Left ventricle myocardium superior (tissue), 1 donor: ENCODE results near the gene ACY1. TPM values are rescaled to one million over a fixed set of nuclear protein-coding genes. Genes with fewer than 3 reads are reported as not detected.

ENCODE experiments used
- ATAC-seq: fragments of 200-7000 bp; cut with Tn5 transposase; one replicate; pipeline ENCODE4 v1.9.1; 2020; ENCODE audit warnings: mild to moderate bottlenecking, moderate library complexity
- DNase-seq: peaks from one replicate; pipeline ENCODE4 v3.0.0-alpha.2; 2020
- intact Hi-C: fragments of 100-400 bp; cut with micrococcal nuclease; formaldehyde crosslinking; loops from one replicate; pipeline ENCODE4 v1.11.0; 2022
- total RNA-seq: library from RNA; stranded (reverse); fragmentation: NEBNext Ultra II Directional; extraction: Animal tissue kit (Norgen Biotek cat#: 25700); gene quantifications from one replicate; pipeline ENCODE4 v1.2.1, GENCODE V29; 2021
- donor health status: DM: no; HTN: yes; CAD: no; lungs with severe emphysema.

The ACY1 gene
- total RNA-seq, 1 donor from 2014 or later, result 18.5 TPM

- intact Hi-C loops, result no loop called here
- ATAC-seq, result no peak
- DNase-seq, result no peak
Observed at GRCh38 chr3:51997935-51998596, 14.7 kb downstream of the ACY1 start.

- no peak for ATAC-seq
- intact Hi-C loops, result no loop called here
- DNase-seq, result no peak
Observed at GRCh38 chr3:51998774-51999173, 15.4 kb downstream of the ACY1 start.

DNA sequence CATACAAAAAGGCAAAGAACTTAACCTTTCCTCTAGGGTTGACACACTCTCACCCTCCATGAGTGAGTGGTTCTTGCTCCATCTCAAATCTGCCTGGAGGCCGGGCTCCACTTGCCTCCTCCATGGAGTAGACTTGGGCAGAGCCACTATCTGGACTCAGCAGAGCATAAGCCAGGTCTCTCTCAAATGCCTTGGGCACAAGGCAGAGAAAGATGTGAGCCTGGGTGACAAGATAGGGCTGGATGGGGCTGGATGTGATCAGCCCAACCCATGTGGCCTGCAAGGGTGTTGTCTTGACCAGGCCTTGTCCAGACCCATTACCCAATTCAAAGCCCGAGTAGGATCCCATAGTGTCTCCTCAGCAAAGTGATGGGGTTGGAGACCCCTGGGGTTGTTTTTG is 16.5 kb downstream of the ACY1 start:
- no peak for DNase-seq
- intact Hi-C loops, result loop anchor here (5.0 to 10.0 kb wide), 2 partner anchors 55 to 122 kb away; partner anchors contain the start of gene DUSP7
- no peak for ATAC-seq

- intact Hi-C loops, result loop anchor here (5.0 to 10.0 kb wide), 2 partner anchors 53 to 121 kb away; partner anchors contain the start of gene DUSP7
- peak; percentile 87 for DNase-seq
- peak; percentile 69 for ATAC-seq
Observed at GRCh38 chr3:52001443-52001974, 18.2 kb downstream of the ACY1 start.

DNA sequence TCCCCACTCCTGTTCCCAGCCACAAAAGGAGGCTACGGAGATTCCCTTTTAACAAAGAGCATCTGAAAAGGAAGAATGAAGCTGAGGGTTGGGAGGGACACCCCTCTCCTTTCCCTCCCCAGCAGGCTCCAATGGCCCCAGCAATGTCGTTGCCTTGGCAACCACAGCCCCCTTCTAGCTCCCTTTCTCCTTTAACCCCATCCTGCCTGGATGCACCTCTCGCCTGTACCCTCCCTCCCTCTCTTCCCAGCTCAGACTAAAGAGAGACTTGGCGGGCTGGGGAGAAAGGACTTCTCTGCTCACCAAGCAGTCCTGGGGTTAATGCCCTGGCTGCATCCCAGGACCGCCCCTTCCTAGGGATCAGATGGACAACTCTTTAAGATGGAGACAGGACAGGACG is 19.4 kb downstream of the ACY1 start:
- DNase-seq (no peak), ATAC-seq (no peak)
- intact Hi-C loops, result loop anchor here (5.0 to 10.0 kb wide), 2 partner anchors 52 to 120 kb away; partner anchors contain the start of gene DUSP7

- ATAC-seq, result peak; percentile 76
- intact Hi-C loops, result loop anchor here (2.0 to 10.0 kb wide), 3 partner anchors 51 to 141 kb away; partner anchors contain the start of gene DUSP7
- DNase-seq, result peak; percentile 78
Observed at GRCh38 chr3:52004163-52004787, 20.9 kb downstream of the ACY1 start.

DNA sequence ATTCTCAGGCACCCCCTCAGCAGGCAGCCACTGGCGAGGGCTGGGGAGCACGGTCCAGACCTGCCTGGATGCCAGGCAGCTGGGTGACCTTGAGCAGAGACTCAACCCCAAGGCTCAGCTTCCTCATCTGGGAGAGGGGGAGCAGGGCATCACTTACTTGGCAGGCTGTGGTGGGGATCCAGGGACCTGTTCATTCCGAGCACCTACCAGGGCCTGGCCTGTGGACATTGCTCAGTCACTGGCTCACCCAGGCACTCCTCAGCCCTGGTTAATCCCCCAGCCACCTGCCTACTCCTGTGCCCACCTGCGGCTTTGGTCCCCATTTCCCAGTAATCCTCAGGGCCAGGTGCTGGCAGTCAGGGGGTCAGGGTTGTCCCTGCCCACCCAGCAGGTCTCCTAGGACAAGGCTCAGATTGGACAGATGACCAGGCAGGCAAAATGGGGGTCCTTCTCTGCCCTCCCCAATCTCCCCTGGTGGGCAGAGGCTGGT is 21.6 kb downstream of the ACY1 start:
- intact Hi-C loops, result loop anchor here (2.0 to 10.0 kb wide), 3 partner anchors 50 to 140 kb away; partner anchors contain the start of gene DUSP7
- DNase-seq (no peak), ATAC-seq (peak; percentile 3)

DNA sequence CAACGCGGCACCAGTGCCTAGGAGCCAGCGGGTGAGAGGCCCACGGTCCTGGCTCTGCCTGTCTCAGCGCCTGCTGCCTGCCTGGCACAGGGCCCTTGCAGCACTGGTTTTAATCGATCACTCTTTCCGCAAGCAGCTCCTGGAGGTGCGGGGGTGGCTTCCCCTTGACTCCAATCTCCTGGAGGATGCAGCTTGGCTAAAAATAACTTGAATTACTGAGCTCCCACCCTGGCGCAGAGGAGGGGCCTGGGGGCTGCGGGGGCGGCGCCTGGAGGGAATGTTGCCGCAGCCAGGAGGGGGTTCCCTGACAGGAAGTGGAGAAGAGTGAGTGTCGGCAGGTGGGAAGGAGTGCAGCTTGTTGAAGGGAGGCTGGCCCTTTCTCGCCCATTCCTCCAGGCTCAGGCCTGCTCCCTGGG is 22.2 kb downstream of the ACY1 start:
- intact Hi-C loops, result loop anchor here (2.0 to 10.0 kb wide), 2 partner anchors 49 to 139 kb away; partner anchors contain the start of gene DUSP7
- peak; percentile 42 for ATAC-seq
- DNase-seq, result peak; percentile 56

DNA sequence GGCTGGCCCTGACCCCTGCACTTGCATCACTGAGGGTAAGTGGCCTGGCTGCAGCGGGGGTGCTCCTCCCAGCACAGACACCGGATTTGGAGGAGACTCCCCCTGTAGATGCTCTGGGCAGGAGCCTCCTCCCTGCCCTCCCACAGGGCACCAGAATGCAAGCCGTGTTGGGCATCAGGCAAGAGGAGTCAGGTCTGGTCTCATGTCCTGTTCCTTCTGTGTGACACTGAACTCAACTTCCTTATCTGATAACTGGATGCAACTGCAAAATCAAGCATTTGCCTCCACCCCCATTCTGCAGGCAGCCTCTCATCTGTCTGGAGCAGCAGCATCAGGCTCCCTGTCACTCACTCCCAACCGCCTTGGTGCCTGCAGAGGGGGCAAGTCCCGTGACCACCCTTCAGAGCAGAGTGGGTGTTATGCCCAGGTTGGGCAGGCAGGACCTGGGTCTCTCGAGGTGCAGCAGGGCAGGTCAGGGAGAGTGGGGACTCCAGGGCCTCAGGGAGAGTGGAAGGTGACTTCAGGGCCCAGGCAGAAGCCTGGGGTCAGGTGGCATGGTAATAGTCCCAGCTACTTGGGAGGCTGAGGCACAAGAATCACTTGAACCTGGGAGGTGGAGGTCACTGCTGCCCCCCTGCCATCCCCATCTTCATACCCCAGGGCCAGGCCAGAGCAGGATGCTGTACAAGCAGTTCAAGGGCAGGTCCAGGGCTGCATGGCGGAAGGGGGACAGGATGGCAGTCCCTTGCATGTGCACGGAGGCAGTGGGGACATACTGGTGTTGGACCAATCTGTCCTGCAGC is 22.9 kb downstream of the ACY1 start:
- DNase-seq, result no peak
- peak; percentile 2 for ATAC-seq
- intact Hi-C loops, result loop anchor here (10.0 kb wide), 1 partner anchor 49 kb away; the partner anchor contains the start of gene DUSP7

DNA sequence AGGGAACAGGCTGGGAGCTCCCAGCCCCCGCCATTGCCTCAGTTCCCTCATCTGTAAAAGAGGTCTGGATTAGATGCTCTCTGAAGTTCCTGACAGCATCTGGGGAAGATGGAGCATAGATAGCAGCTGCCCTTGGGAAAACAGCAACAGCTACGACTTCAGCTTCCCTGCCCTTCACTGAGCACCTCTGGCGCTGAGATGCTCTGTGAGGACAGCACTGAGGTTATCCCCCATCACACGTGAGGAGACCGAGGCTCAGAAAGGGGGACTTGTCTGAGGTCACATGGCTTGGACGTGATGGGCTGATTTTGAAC is 23.4 kb downstream of the ACY1 start:
- no peak for DNase-seq
- no peak for ATAC-seq
- intact Hi-C loops, result loop anchor here (10.0 kb wide), 1 partner anchor 48 kb away; the partner anchor contains the start of gene DUSP7

- DNase-seq, result no peak
- ATAC-seq, result no peak
- intact Hi-C loops, result loop anchor here (10.0 kb wide), 1 partner anchor 48 kb away; the partner anchor contains the start of gene DUSP7
Observed at GRCh38 chr3:52007291-52007690, 24.0 kb downstream of the ACY1 start.

DNA sequence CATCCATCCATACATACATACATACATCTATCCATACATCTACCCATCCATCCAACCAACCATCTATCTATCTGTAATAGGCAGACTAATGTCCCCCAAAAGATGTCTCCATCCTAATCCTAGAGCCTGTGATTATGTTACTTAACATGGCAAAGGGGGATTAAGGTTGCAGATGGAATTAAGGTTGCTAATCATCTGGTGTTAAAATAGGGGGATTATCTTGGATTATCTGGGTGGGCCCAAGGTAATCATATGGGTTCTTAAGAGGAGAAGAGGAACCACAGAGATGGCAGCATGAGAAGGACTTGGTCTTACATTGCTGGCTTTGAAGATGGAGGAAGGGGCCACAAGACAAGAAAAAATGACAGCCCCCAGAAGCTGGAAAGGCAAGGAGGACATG is 27.1 kb downstream of the ACY1 start:
- no peak for ATAC-seq
- intact Hi-C loops, result no loop called here
- no peak for DNase-seq

GRCh38 chr3:52012699-52013098 is 29.4 kb downstream of the ACY1 start:
- intact Hi-C loops, result no loop called here
- ATAC-seq (peak; percentile 20), DNase-seq (no peak)

GRCh38 chr3:52013802-52014598 is 30.7 kb downstream of the ACY1 start:
- no peak for ATAC-seq
- intact Hi-C loops, result no loop called here
- no peak for DNase-seq

DNA sequence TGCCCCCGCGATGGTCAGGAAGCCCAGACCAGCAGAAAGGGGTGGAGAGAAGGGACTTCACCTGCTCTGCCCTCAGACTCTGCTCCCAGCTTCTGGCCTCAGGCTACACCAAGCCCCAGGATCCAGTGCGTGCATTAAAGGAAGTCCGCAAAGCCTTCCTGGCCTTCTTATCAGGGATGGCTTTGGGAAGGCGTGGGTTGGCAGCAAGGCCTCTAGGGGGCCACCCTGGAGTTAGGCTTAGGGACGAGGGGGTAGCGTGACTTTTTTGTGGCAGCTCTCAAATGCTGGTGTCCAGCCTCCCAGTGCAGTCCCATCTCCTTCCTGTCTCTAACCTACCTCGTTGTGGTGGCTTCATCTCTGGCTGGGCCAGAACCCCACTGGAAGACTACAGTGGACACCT is 31.3 kb downstream of the ACY1 start:
- intact Hi-C loops, result no loop called here
- ATAC-seq, result no peak
- no peak for DNase-seq

- intact Hi-C loops, result no loop called here
- DNase-seq (no peak), ATAC-seq (no peak)
Observed at GRCh38 chr3:52015438-52016228, 32.3 kb downstream of the ACY1 start.

DNA sequence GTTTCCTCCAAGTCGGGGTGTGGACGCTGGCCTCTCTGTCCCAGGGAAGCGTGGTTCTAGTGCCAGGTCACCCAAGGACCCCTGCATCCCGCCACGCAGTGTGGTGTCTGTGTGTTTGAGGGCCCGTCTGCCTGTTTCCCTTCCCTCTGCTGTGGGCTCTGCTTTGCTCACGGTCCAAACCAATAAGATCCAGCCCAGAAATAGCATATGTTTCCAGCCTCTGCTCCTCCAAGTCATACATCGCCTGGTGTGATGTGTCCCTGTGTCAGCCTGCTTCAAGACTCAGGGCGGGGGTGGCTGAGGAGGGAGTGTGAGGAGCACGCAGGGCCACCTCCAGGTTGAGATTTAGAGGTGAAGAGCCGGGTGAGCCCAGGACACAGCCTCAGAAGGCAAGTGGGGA is 34.3 kb downstream of the ACY1 start:
- DNase-seq, result no peak
- ATAC-seq, result no peak
- intact Hi-C loops, result no loop called here
